ENCODE results near the gene GSE1. TPM values are rescaled to one million over a fixed set of nuclear protein-coding genes. Genes with fewer than 3 reads are reported as not detected.

The GSE1 gene
- total RNA-seq, 4 donors from 2014 or later = 45.1 to 89.3 (median 71.3) TPM

- TF ChIP-seq CTCF (IDR thresholded peaks at IDR 0.05 in 4 of 5, conservative IDR thresholded peaks at IDR 0.05 in 1 of 5) = no peak
- TF ChIP-seq POLR2A (IDR thresholded peaks at IDR 0.05) = no peak
- H3K27me3 ChIP-seq = no peaks in the 10 kb centered on the region
- no peaks in the 10 kb centered on the region for H3K36me3 ChIP-seq
- no peak overlapping the region for H3K27ac ChIP-seq
- no peaks in the 10 kb centered on the region for H3K9me3 ChIP-seq
- H3K4me1 ChIP-seq = peaks cover 4 to 19% of the 10 kb centered on the region in 2 donors
- ATAC-seq = no peak
- intact Hi-C loops (cut with DNase I; ENCODE audit: low total_unique reads) = no loop called here
- in situ Hi-C loops (cut with MboI; ENCODE audit: low sequenced_read_pairs in 4 of 4) = no loop called here
- no peak overlapping the region for H3K4me3 ChIP-seq
- DNase-seq = no peak
These were observed 30.7 kb upstream of the GSE1 start for GRCh38 chr16:85582229-85582991.

- H3K36me3 ChIP-seq = no peaks in the 10 kb centered on the region
- H3K4me1 ChIP-seq = peaks cover 4 to 19% of the 10 kb centered on the region in 2 donors
- no peaks in the 10 kb centered on the region for H3K9me3 ChIP-seq
- in situ Hi-C loops (cut with MboI; ENCODE audit: low sequenced_read_pairs in 4 of 4) = no loop called here
- TF ChIP-seq POLR2A (IDR thresholded peaks at IDR 0.05) = no peak
- no peak for TF ChIP-seq CTCF (IDR thresholded peaks at IDR 0.05 in 4 of 5, conservative IDR thresholded peaks at IDR 0.05 in 1 of 5)
- no peak overlapping the region for H3K4me3 ChIP-seq
- DNase-seq (no peak), ATAC-seq (no peak)
- H3K27me3 ChIP-seq = no peaks in the 10 kb centered on the region
- intact Hi-C loops (cut with DNase I; ENCODE audit: low total_unique reads) = no loop called here
- no peak overlapping the region for H3K27ac ChIP-seq
These were observed 29.5 kb upstream of the GSE1 start for GRCh38 chr16:85583491-85584181.

GRCh38 chr16:85584267-85584666 is 28.9 kb upstream of the GSE1 start:
- H3K4me1 ChIP-seq = peaks cover 4 to 14% of the 10 kb centered on the region in 2 donors
- H3K4me3 ChIP-seq = no peak overlapping the region
- DNase-seq (no peak), ATAC-seq (no peak)
- TF ChIP-seq CTCF (IDR thresholded peaks at IDR 0.05 in 4 of 5, conservative IDR thresholded peaks at IDR 0.05 in 1 of 5) (no peak), POLR2A (IDR thresholded peaks at IDR 0.05) (no peak)
- H3K27ac ChIP-seq = no peak overlapping the region
- intact Hi-C loops (cut with DNase I; ENCODE audit: low total_unique reads) (no loop called here), in situ Hi-C loops (cut with MboI; ENCODE audit: low sequenced_read_pairs in 4 of 4) (no loop called here)
- no peaks in the 10 kb centered on the region for H3K36me3 ChIP-seq
- no peaks in the 10 kb centered on the region for H3K27me3 ChIP-seq
- H3K9me3 ChIP-seq = no peaks in the 10 kb centered on the region

- Histone ChIP-seq H3K27me3 (no peaks in the 10 kb centered on the region), H3K27ac (no peak overlapping the region), H3K9me3 (no peaks in the 10 kb centered on the region), H3K4me1 (peaks cover 4 to 14% of the 10 kb centered on the region in 2 donors), H3K36me3 (no peaks in the 10 kb centered on the region), H3K4me3 (no peak overlapping the region)
- no peak for TF ChIP-seq CTCF (IDR thresholded peaks at IDR 0.05 in 4 of 5, conservative IDR thresholded peaks at IDR 0.05 in 1 of 5)
- no peak for TF ChIP-seq POLR2A (IDR thresholded peaks at IDR 0.05)
- no peak for ATAC-seq
- no peak for DNase-seq
- in situ Hi-C loops (cut with MboI; ENCODE audit: low sequenced_read_pairs in 4 of 4) = no loop called here
- intact Hi-C loops (cut with DNase I; ENCODE audit: low total_unique reads) = no loop called here
These were observed 28.3 kb upstream of the GSE1 start for GRCh38 chr16:85584819-85585282.

Measured in gastrocnemius medialis (tissue), 4 donors.